Stimulated activated CD4-positive, alpha-beta T cell treated with anti-CD3 and anti-CD28 coated beads, Interleukin-1b, Interleukin-23, amount 100 ng/mL, for 48 hours (primary cell): Measurements from ENCODE around the gene DRC7.
A peak's percentile ranks its signal among the peaks of the same experiment; 100 is the strongest.

Experiments
- DNase-seq: peaks from one replicate; pipeline ENCODE4 v3.0.0-alpha.2; 2020

The DRC7 gene, protein sequence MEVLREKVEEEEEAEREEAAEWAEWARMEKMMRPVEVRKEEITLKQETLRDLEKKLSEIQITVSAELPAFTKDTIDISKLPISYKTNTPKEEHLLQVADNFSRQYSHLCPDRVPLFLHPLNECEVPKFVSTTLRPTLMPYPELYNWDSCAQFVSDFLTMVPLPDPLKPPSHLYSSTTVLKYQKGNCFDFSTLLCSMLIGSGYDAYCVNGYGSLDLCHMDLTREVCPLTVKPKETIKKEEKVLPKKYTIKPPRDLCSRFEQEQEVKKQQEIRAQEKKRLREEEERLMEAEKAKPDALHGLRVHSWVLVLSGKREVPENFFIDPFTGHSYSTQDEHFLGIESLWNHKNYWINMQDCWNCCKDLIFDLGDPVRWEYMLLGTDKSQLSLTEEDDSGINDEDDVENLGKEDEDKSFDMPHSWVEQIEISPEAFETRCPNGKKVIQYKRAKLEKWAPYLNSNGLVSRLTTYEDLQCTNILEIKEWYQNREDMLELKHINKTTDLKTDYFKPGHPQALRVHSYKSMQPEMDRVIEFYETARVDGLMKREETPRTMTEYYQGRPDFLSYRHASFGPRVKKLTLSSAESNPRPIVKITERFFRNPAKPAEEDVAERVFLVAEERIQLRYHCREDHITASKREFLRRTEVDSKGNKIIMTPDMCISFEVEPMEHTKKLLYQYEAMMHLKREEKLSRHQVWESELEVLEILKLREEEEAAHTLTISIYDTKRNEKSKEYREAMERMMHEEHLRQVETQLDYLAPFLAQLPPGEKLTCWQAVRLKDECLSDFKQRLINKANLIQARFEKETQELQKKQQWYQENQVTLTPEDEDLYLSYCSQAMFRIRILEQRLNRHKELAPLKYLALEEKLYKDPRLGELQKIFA

DNA sequence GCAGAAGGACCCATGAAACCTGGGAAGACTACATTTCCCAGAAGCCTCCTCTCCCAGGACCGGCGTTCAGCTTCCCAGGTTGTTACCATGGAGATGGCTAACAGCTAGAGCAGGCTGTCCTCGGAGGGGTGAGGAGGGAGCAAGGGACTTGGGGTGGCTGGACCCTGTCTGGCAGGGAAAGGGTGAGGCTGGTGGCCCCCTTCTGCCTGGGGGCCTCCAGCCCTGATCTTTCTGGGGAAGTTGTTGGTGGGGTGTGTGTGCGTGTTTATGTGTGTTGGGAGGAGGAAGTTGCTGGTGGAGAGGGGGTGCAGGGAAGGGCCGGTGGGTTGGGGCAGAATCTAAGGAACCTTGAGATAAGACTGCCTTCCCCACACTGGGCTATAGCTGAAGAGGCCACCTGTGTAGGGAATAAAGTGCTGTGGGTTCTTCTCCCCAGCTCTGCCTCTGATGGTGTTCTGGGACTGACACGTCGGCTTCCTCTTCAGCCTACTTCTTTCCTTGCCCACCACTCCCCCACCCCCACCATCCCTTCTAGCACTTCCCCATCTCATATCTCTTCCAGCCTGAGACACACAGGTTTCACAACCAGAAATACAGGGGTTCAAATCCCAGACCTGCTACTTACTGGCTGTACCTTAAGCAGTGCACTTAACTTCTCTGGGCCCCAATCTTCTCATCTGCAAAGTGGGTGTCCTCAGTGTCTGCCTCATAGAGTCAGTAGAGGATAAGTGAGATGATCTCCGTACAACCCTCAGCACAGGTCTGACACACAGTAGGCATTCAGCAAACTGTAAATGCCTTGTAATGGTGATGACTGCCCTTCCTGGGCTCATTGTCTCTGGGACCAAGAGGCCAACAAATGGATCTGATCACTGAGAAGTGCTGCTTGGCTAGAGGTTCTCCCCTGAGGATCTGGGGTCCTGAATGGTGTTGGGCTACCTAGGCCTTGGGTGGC, at the start of gene DRC7:
TSS of gene DRC7 (plus strand) at position 82 of the 955 bp plus-strand sequence. CDS start 3,144 bp downstream, outside the sequence.
- DNase-seq, result peak; percentile 10

DNA sequence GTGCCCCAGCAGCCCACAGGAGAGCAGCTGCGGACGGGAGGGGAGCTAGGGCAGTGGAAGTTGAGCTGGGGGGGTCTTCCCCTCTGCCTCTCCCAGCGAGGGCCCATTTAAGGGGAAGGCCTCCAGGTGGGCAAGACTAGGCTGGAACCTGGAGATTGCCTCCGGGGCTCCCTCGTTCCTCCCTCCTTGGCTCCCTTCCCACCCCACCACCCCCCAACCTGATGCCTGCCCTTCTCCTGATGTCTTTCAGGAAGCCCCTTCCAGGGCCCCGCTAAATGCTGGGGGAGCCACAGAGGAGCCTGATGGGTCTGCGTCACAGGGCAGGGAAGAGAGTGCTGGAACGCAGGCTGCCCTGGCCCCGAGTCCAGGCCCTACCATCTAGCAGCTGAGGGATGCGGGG, 49.4 kb upstream of the DRC7 start:
- no peak for DNase-seq

DNA sequence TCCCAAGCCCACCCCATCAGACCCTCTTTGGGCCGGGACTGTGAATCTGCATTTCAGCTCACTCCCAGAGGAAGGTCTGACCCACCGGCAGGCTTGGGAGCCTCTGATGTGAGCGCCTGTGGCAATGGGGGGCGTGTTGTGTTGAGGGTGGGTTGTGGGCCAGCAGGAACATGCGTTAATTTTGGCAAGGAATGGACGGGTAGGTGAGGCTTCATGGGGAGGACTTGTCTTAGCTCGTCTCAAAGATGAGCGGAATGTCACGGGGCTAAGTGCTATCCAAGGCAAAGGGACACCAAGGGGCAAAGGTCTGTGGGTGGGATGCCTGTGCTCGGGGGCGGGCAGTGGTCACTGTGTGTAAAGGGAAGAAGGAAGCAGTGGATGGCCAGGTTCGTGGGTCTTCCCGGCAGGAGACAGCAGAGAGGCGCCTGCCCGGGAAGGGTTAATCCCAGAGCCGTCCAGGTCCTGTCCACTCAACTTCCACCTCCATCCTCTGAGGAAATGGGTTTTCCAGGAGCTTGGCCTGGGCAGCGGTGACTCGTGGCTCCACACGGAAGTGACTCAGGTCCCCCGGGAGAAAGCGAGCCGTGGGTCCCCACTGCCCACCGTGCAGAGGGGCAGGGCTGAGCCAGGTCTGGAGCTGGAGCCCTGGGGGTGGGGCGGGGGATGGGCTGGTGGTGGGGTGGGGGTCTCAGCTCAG, 48.8 kb upstream of the DRC7 start:
- DNase-seq, result no peak

DNA sequence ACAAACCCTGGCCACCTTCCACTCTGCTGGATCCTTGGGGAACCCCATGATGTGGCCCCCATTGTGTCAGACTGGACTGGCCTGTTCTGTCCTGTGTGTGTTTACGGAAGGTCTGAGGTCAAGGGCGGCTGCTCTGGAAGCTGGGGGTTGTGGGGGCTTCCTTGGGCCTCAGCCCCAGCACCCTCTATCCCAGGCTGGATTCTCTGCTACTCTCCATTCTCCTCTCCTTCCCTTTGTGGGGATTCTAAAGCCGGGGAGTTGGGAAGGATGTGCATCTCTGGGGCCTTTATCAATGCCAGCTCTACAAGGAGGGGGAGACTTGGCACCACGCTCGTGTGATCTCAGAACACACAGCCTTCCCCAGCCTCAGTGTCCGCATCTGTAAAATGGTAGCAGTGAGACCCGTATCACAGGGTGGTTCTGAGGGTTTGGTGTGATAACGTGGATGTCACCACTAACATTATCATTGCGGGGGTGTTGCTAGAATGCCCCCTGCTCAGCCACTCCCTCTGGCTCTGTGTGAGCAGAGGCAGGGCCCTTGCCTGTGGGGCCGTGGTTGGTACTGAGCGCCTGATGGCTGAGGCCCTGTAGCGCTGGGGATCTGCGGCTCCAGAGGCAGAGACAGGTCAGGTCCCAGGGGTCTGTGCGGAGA, 48.1 kb upstream of the DRC7 start:
- DNase-seq, result no peak

DNA sequence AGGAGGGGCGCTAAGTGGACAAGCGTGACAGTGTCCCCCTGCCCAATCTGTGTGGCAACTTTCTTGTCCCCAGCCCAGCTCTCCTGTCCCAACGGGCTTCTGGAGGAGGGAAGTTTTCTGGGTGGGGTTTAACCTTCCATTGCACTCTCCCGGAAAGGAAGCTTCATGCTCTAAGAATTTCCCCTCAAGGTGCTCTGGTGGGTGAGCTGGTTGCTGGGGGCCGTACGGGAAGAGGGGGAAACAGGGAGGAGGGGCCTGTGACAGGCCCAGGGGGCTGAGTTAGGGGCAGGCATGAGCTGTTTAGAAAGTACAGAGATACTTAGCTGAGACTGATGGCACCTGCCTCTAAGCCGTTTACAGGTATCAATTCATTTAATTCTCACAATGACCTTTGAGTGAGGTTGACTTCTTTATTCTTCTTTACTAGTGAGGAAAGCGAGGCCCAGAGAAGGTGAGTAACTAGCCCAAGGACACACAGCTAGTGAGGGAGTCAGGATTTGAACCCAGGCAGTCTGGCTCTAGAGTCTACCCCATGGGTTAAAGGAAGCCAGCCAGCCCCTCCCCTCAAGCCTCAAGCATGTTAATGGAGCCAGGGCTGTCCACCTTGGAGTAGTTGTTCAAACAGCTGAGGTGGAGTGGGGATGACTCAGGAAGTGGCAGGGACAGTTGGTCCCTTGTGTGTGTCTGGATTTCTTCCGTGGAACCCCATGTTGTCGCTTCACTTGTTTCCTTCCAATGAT, 47.3 kb upstream of the DRC7 start:
- no peak for DNase-seq

DNA sequence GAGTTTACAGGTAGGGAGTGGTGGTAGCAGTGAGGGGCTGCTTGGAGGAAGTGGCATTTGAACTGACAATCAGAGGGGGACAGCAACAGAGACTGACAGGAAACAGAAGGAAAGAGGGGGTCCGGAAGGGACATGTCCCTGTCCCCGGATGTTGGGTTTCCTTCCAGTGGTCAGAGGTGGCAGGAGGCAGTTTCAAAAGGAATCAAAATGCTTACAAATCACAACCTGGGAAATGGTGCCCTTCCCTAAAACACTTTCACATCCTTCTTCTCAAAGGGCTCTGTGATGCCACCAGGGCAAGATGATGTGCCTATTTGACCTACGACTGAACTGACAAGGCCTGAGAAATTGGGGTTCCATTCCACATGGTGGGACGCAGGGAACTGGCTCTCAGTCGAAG, 46.5 kb upstream of the DRC7 start:
- DNase-seq, result no peak

DNA sequence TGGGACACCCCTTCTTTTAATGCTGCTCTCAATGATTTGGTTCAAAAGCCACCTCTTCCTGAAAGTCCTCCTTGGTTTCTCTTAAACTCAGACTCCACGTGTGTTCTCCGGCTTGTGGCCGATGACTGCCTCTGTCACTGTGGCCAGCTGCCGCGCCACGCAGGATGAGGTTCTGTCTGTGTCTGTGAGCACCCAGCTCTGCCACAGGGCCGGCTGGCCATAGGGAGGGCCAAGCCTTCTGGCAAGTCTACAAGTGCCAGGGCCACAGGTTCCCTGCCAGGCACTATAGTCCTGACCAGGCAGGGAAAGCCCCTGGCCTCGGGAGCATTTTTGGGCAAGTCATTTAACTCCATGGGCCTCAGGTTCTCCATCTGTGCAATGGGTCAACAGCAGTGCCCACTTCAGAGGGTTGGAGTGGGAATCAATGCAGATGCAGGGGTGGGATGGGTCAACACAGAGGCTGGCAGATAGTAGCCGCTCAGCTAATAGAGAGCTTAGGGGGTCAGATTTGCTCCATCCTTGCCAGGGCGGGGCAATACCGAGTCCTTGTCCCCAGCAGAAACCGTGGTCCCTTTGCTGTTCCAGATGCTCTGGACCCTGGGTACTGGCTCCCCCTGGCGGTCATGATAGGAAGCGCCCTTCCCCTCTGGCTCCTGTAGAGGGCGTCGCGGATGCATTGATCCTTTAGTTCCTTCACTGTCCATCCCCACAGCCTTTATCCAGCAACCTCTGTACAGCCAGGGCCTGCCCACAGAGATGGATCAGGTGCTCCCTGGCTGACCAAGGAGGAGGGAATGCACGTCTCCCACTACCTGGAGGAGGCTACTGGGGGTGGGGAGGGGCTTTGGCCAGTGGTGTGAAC, 45.8 kb upstream of the DRC7 start:
- DNase-seq, result peak; percentile 85

DNA sequence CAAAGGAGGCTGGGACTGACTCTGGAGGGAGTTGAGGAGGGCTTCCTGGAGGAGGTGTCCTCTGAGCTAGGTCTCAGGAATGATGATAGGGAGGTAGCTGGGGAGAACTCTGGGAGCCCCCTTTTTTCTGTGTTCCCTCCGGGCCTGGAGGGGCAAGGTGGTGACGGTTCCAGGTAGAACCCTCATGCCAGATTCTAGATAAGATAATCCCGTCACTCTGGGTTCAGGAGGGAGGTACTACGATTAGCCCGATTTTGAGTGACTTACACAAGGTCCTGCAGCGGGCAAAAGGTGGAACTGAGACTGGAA, 45.2 kb upstream of the DRC7 start:
- DNase-seq, result no peak

DNA sequence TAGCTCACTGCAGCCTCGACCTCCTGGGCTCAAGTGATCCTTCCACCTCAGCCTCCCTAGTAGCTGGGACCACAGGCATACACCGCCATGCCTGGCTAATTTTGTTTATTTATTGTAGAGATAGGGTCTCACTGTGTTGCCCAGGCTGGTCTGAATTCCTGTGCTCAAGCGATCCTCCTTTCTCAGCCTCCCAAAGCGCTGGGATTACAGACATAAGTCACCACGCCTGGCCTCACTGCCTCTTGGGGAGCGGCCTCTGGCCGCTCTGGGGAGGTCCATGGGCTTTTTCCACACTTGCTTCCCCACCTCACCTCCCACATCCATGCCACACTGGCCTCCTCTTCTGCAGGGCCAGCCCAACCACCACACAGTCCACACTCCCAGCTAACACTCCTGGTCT, 44.8 kb upstream of the DRC7 start:
- DNase-seq, result no peak

DNA sequence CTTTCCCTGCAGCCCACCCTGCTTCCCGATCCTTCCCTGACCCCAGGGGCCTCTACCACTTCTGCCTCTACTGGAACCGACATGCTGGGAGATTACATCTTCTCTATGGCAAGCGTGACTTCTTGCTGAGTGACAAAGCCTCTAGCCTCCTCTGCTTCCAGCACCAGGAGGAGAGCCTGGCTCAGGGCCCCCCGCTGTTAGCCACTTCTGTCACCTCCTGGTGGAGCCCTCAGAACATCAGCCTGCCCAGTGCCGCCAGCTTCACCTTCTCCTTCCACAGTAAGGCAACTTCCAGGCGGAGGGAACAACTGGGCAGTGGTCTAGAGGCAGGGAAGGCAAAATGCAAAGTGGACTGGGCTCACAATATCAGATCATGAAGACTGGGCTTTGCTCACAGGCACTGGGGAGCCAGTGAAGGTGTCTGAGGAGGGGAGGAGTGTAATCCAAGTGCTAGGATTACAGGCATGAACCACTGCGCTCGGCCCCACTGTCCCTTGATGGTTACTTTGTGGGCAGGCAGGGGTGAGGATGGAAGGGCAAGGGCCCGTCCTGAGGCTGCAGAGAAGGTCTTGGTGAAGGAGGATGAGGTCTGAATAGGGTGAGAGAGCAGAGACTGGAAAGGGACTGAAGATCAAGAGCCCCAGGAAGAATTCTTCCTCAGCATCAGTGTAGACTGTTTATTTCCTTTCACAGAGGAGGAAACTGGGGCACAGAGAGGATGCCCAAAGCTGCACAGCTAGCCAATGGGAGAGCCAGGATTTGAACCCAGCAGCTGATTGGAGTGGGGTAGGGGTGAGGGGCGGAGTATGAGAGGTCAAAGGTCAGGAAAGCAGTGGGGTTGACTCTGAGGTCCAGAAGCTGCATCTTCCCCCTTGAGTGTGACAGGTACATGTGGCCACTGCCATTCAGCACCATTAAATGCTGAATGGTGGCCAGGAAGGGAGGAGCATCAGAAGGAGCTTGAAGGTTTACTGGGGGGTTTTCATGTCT, 43.0 kb upstream of the DRC7 start:
- DNase-seq, result no peak

DNA sequence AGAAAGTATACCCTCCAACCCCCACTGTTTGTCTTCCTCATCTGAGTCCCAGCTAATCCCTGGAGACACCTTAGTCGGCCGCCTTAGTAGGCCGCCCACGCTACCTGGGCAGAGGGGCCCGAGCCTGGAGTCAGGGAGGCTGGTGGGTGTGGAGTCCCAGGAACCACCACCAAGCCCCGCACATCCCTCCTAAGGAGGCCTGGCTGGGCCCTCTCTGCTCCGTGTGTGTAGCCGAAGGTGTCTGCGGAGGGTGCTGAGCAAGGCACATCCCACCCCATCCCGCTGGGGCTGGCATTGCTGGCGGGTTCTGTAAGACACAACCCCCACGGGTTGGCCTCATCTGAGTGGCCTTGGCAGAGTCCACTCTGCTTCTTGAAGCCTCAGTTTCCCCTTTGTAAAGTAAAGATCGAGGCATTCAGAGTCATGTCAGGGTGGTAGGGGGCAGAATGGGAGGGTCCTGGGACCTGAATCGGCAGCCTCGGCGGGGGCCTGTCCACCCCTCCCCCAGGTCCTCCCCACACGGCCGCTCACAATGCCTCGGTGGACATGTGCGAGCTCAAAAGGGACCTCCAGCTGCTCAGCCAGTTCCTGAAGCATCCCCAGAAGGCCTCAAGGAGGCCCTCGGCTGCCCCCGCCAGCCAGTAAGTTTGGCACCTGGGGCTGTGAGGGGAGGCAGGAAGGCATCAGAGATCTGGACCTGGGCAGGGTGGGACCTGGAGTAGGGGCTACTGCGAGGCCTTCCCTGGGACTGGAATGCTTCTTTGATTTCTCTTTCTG, 41.7 kb upstream of the DRC7 start:
- DNase-seq, result no peak

DNA sequence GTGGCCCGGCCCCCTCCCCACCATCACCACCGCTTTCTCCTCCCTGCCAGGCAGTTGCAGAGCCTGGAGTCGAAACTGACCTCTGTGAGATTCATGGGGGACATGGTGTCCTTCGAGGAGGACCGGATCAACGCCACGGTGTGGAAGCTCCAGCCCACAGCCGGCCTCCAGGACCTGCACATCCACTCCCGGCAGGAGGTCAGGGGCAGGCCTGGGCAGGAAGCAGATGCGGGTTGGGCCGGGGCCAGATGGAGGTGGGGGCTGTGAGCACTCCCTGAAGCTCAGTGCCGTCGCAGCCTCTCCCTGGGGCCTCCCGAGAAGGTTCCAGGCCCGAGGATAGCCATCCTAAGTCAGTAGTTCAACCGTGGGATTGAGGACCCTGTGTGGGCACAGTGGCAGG, 40.7 kb upstream of the DRC7 start:
- DNase-seq, result no peak

DNA sequence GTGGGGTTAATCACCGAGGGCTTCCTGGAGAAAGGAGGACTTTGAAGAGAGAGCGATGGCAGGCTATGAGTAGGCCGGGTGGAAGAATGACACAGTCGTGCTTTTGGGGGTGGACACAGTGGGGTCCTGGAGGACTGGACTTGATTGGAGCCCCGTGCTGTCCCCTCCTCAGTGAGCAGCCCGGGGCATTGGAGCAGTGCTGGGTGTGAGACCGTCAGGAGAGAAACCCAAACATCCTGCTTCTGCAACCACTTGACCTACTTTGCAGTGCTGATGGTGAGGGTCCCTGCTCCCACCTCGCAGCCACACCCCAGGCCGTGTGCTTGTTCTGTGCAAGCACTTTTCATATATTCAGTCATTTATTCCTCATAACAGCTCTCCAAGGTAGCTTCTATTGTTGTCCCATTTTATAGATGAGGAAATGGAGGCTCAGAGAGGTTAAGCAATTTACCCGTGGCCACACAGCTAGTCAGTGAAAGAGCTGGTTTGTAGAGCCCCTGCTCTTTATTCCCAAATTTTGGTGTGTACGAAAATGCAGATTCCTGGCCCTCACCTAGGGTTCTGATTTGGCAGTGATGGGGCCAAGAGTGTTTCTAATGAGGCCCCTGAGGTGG, 38.2 kb upstream of the DRC7 start:
- no peak for DNase-seq

DNA sequence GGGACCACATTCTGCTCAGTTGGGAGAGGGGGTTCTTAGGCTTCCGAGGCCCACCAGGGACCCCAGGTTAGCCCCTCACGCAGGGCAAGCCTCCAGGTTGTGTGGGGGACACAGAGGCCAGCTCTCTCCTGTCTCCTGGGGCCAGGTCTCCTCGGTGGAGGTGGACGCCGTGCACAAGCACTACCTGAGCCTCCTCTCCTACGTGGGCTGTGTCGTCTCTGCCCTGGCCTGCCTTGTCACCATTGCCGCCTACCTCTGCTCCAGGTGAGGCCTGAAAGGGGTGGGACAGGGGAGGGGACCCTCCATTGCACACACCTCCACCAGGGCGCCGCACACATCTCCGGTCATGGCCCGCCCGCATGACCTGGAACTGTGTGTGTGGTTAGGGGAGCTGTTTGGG, 37.4 kb upstream of the DRC7 start:
- DNase-seq, result no peak

DNA sequence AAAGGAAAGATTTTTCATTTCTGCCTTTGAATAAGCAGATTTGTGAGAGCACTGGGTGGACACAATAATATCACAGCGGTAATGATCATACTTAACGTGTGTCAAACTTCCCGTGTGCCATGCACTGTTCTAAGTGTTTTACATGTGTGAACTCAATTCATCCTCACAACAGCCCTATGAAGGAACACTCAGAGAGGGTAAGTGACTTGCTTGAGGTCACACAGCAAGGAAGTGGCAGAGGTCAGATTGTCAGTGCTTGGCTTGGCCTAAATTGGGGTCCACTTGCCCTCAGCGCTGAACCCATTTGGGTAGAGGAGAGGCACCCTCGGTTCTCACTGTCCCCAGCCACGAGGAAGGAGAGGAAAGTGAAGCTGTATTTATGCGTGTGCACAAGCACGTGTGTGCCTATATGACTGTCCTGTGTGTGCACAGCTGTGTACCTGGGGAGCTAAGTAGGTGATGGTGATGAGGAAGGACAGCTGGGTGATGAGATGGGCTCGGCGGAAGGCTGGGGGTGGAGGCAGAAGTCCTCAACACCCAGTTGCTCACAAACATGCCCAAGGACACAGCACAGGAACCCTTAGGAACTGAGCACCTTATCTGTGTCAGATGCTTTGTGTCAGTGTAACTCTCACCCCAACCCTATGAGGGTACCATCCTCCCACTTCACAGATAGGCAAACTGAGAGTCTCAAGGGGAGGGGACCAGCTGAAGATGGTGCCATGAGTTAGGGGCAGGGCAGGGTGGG, 36.3 kb upstream of the DRC7 start:
- no peak for DNase-seq

DNA sequence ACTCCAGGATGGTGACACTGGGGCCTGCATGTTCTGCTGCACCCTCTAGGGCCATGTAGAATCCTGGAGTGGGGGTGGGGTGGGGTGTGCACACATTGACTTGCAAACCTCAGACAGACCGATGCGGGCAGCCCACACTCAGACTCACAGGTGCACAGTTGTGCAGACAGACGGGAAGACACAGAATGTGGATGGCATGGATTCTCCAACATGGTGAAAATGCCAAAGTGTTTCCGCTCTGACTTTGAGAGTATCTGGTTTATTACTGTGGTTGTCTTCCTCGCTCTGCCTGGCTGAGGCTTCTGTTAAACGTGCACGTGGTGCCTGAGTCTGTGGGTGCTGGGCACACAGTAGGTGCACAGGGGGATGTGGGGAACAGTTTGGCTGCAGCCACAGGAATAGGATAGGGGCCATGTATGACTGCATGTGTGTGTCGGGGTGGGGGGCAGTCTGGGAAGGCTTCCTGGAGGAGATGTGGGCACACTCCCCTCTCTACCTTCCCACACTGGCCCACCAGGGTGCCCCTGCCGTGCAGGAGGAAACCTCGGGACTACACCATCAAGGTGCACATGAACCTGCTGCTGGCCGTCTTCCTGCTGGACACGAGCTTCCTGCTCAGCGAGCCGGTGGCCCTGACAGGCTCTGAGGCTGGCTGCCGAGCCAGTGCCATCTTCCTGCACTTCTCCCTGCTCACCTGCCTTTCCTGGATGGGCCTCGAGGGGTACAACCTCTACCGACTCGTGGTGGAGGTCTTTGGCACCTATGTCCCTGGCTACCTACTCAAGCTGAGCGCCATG, 35.5 kb upstream of the DRC7 start:
- no peak for DNase-seq
